ENCODE data around the gene TOX2. TPM values are rescaled to one million over a fixed set of nuclear protein-coding genes. Genes with fewer than 3 reads are reported as not detected.

Gene TOX2
- total RNA-seq, 1 donor from 2014 or later: 4.8 TPM

GRCh38 chr20:43996240-43996930 is 81.7 kb downstream of the TOX2 start:
- Mint-ChIP-seq H3K27ac (no peak overlapping the region), H3K4me3 (no peak overlapping the region), H3K9me3 (no peaks in the 10 kb centered on the region), H3K36me3 (ENCODE audit: low read depth) (no peaks in the 10 kb centered on the region), H3K4me1 (no peaks in the 10 kb centered on the region), H3K27me3 (peaks cover 11% of the 10 kb centered on the region)
- ChIA-PET CTCF (interaction anchor here (1.3 kb wide), 1 partner anchor 13 kb away, joined by 5 read pairs; no protein-coding TSS in a partner anchor), POLR2A (no interaction called here)
- TF ChIP-seq CTCF (IDR thresholded peaks at IDR 0.05): no peak
- ATAC-seq (ENCODE audit: low read depth): no peak
- intact Hi-C loops (cut with micrococcal nuclease): no loop called here
- no peak for DNase-seq

- ATAC-seq (ENCODE audit: low read depth) (no peak), DNase-seq (no peak)
- H3K4me3 Mint-ChIP-seq: no peak overlapping the region
- CTCF ChIA-PET: no interaction called here
- H3K36me3 Mint-ChIP-seq (ENCODE audit: low read depth): no peaks in the 10 kb centered on the region
- POLR2A ChIA-PET: no interaction called here
- H3K4me1 Mint-ChIP-seq: peaks cover 4% of the 10 kb centered on the region
- H3K27ac Mint-ChIP-seq: no peak overlapping the region
- H3K9me3 Mint-ChIP-seq: no peaks in the 10 kb centered on the region
- intact Hi-C loops (cut with micrococcal nuclease): no loop called here
- TF ChIP-seq CTCF (IDR thresholded peaks at IDR 0.05): no peak
- peaks cover 13% of the 10 kb centered on the region for H3K27me3 Mint-ChIP-seq
These were observed 85.2 kb downstream of the TOX2 start for GRCh38 chr20:43999848-44000247.

- intact Hi-C loops (cut with micrococcal nuclease): no loop called here
- DNase-seq (no peak), ATAC-seq (ENCODE audit: low read depth) (no peak)
- Mint-ChIP-seq H3K4me3 (no peak overlapping the region), H3K27ac (no peak overlapping the region), H3K27me3 (peaks cover 12% of the 10 kb centered on the region), H3K4me1 (peaks cover 4% of the 10 kb centered on the region), H3K36me3 (ENCODE audit: low read depth) (no peaks in the 10 kb centered on the region), H3K9me3 (no peaks in the 10 kb centered on the region)
- TF ChIP-seq CTCF (IDR thresholded peaks at IDR 0.05): no peak
- ChIA-PET CTCF (no interaction called here), POLR2A (no interaction called here)
These were observed 87.3 kb downstream of the TOX2 start for GRCh38 chr20:44001667-44002596.

GRCh38 chr20:44002861-44003260 is 88.2 kb downstream of the TOX2 start:
- Mint-ChIP-seq H3K9me3 (no peaks in the 10 kb centered on the region), H3K36me3 (ENCODE audit: low read depth) (no peaks in the 10 kb centered on the region), H3K27ac (no peak overlapping the region), H3K4me3 (no peak overlapping the region), H3K27me3 (peaks cover 12% of the 10 kb centered on the region), H3K4me1 (peaks cover 4% of the 10 kb centered on the region)
- ChIA-PET CTCF (no interaction called here), POLR2A (no interaction called here)
- ATAC-seq (ENCODE audit: low read depth) (no peak), DNase-seq (no peak)
- intact Hi-C loops (cut with micrococcal nuclease): no loop called here
- TF ChIP-seq CTCF (IDR thresholded peaks at IDR 0.05): no peak

GRCh38 chr20:44003609-44004008 is 89.0 kb downstream of the TOX2 start:
- Mint-ChIP-seq H3K36me3 (ENCODE audit: low read depth) (no peaks in the 10 kb centered on the region), H3K27ac (no peak overlapping the region), H3K9me3 (no peaks in the 10 kb centered on the region), H3K27me3 (peaks cover 12% of the 10 kb centered on the region), H3K4me3 (no peak overlapping the region), H3K4me1 (peaks cover 4% of the 10 kb centered on the region)
- POLR2A ChIA-PET: no interaction called here
- CTCF ChIA-PET: no interaction called here
- no peak for DNase-seq
- intact Hi-C loops (cut with micrococcal nuclease): no loop called here
- no peak for TF ChIP-seq CTCF (IDR thresholded peaks at IDR 0.05)
- no peak for ATAC-seq (ENCODE audit: low read depth)
